HUES6 (cell line): ENCODE data around the gene TMC1.

Source experiments
- H3K27ac ChIP-seq: 2 replicates; pipeline ENCODE4 v1.7.0; 2013; ENCODE audit warnings: low read depth, mild to moderate bottlenecking, low read length, inconsistent platforms
- H3K27me3 ChIP-seq: 2 replicates; pipeline ENCODE4 v1.6.1; 2013; ENCODE audit warnings: low read length; ENCODE audit not compliant: control insufficient read depth, insufficient read depth
- H3K36me3 ChIP-seq: 2 replicates; pipeline ENCODE4 v1.6.1; 2013; ENCODE audit warnings: low read length; ENCODE audit not compliant: control insufficient read depth, insufficient read depth
- H3K4me1 ChIP-seq: 2 replicates; pipeline ENCODE4 v1.6.1; 2013; ENCODE audit warnings: low read length; ENCODE audit not compliant: control insufficient read depth, insufficient read depth
- H3K4me3 ChIP-seq: 2 replicates; pipeline ENCODE4 v1.5.1; 2013; ENCODE audit warnings: low read depth, low read length
- H3K9ac ChIP-seq: one replicate; pipeline ENCODE4 v1.6.1; 2013; ENCODE audit warnings: mild to moderate bottlenecking, low read length
- H3K9me3 ChIP-seq: 2 replicates; pipeline ENCODE4 v1.6.1; 2013; ENCODE audit warnings: low read depth, low read length; ENCODE audit not compliant: control insufficient read depth, insufficient read depth

The TMC1 gene

DNA sequence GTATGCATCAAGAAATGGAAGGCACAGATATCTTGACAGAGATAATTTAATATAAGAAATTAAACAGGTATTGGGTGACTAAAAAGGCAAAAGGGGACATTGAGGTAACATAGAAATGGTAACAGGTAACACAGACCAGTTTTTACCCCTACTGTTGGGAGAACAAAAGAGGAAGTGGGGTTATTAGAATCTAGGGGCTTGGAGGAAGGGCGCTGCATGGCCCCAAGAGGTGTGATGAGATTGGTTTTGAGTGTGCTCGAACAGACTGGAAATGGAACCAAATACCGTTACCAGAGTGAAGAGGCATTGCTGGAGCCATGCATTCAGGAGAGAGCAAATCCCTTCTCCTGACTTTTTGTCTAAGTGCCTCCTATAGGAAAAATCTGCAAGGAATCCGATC lies 237.5 kb downstream of the TMC1 start:
- Histone ChIP-seq H3K27me3 (no peaks in the 10 kb centered on the region), H3K9me3 (no peaks in the 10 kb centered on the region), H3K4me1 (no peaks in the 10 kb centered on the region; the same call in 1 of the 2 replicates), H3K27ac (no peak overlapping the region), H3K36me3 (no peaks in the 10 kb centered on the region), H3K9ac (no peak overlapping the region), H3K4me3 (no peak overlapping the region)

DNA sequence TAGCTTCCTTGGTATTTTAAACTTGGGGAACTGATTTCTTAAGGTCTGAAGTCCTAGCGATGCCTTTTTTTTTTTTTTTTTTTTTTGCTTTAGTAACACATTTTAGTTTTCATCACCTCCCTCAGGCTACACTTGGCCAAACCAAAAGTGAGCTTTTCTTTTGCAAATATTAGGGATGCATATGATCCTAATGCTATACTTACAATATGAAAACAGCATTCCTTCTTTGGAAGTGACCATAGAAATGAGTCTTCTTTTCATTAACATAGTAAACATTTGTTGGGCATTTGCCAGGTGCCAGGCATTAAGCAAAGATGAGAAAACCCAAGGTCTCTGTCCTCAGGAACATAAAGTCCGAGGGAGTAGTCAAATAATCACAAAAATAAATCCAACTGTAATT lies 241.6 kb downstream of the TMC1 start:
- no peaks in the 10 kb centered on the region; the same call in 1 of the 2 replicates for H3K4me1 ChIP-seq

DNA sequence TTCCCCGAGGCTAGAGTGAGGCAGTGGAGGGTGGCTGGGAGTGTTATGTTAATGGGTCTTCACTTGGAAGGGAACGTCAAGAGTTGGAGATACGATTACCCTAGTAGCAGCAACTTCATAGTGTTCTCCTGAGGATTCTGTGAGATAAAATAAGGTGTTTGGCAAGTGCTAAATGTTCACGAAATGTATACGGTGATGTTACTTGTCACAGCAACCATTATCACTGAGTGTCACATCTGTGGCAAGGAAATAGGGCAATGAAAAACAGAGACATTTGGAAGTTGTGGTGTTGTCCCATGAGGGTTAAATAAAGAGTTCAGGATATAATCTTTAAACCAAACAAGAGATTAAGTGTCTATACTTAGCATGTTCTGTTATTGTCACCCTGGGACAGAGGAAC lies 248.1 kb downstream of the TMC1 start:
- Histone ChIP-seq H3K4me3 (no peak overlapping the region), H3K36me3 (no peaks in the 10 kb centered on the region), H3K27ac (no peak overlapping the region), H3K4me1 (no peaks in the 10 kb centered on the region), H3K9me3 (no peaks in the 10 kb centered on the region), H3K27me3 (no peaks in the 10 kb centered on the region), H3K9ac (no peak overlapping the region)

More for the DNA sequence above, 241.6 kb downstream of the TMC1 start:
- H3K4me3 ChIP-seq = no peak overlapping the region
- H3K27me3 ChIP-seq = no peaks in the 10 kb centered on the region
- H3K27ac ChIP-seq = no peak overlapping the region
- H3K9ac ChIP-seq = no peak overlapping the region
- H3K9me3 ChIP-seq = no peaks in the 10 kb centered on the region
- no peaks in the 10 kb centered on the region for H3K36me3 ChIP-seq

DNA sequence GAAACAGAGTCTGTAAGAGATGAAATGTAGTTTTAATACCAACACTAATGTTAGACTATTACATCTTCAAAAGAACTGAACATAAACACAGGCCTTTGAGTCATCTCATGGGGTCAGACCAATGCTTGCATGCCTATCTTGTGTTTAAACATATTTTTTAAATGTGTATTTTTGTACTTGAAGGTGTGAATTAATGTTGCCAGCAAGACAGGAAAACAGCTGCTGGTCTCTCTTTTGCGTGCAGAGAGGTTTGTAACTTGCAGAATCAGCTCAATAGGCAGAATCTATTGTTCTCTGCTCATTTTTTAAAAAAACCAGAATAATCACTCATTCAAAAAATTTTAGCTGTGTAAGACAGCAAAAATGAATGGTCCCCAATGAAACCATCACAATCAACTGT lies 251.3 kb downstream of the TMC1 start:
- H3K4me1 ChIP-seq = no peaks in the 10 kb centered on the region
- H3K36me3 ChIP-seq = no peaks in the 10 kb centered on the region
- no peaks in the 10 kb centered on the region for H3K9me3 ChIP-seq
- no peaks in the 10 kb centered on the region for H3K27me3 ChIP-seq
- H3K9ac ChIP-seq = no peak overlapping the region
- no peak overlapping the region for H3K4me3 ChIP-seq
- H3K27ac ChIP-seq = no peak overlapping the region

DNA sequence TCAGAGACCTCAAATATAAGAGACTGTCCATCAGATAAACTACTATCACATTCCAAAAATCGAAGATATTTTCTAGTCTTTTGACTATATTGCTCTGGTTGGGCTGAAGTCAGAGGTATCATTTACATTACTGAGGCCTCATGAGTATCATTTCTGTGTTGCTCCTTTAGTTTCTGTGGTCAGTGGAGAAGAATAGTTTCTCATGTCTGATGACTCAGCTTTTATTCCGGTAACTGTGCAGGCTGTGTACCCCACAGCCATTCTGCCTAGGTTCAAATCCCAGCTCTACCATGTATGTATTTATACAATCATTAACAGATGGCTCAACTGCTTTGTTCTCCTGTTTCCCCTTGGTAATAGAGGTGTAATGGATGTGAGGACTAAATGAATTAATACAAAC lies 252.2 kb downstream of the TMC1 start:
- Histone ChIP-seq H3K9ac (no peak overlapping the region), H3K4me1 (no peaks in the 10 kb centered on the region), H3K4me3 (no peak overlapping the region), H3K27ac (no peak overlapping the region), H3K27me3 (no peaks in the 10 kb centered on the region), H3K36me3 (no peaks in the 10 kb centered on the region), H3K9me3 (no peaks in the 10 kb centered on the region)

DNA sequence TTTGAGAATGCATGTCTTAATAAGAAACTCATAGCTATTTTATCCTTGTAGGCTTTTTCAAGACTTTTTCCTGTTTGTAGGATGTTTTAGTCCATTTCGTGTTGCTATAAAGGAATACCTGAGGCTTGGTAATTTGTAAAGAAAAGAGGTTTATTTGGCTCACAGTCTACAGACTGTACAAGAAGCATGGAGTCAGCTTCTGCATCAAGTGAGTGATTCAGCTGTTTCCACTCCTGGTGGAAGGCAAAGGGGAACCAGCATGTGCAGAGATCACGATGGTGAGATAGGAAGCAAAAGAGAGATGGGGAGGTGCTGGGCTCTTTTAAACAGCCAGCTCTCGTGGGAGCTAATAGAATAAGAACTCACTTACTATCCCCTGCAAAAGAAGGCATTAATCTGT lies 254.2 kb downstream of the TMC1 start:
- Histone ChIP-seq H3K27ac (no peak overlapping the region), H3K9ac (no peak overlapping the region), H3K9me3 (no peaks in the 10 kb centered on the region), H3K36me3 (no peaks in the 10 kb centered on the region), H3K27me3 (no peaks in the 10 kb centered on the region), H3K4me3 (no peak overlapping the region), H3K4me1 (no peaks in the 10 kb centered on the region)

DNA sequence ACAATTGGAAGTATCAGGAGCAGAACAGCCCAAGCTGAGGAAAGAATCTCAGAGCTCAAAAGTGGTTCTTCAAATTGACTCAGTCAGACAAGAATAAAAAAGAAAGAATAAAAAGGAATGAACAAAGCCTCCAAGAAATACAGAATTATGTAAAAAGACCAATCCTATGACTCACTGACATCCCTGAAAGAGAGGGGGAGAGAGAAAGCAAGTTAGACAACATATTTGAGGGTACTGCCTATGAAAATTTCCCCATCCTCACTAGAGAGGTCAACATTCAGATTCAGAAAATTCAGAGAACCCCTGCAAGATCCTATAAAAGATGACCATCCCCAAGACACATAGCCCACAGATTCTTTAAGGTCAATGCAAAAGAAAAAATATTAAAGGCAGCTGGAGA lies 258.2 kb downstream of the TMC1 start:
- no peak overlapping the region for H3K9ac ChIP-seq
- H3K4me3 ChIP-seq = no peak overlapping the region
- no peaks in the 10 kb centered on the region for H3K36me3 ChIP-seq
- 0 out of 2 replicates have a peak, but pooled peaks cover 6% of the 10 kb centered on the region for H3K9me3 ChIP-seq
- no peaks in the 10 kb centered on the region for H3K4me1 ChIP-seq
- H3K27me3 ChIP-seq = no peaks in the 10 kb centered on the region
- no peak overlapping the region for H3K27ac ChIP-seq

DNA sequence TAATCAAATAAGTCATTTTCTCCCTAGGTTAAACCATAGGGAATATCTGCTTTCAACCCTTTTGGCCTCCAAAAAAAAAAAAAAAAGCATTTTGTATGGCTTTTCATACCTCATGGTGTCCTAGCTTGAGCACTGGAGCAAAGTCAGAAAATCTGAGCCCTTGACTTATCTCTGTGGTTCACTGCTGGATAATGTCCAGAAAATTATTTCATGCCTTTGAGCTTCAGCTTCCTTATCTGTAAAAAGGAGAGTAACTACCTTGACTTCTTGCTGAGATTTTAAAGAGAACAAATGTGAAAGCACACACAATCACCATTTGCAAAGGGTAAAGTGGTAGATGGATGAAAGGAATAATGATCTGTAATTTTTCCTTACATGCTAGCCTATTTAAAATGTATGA lies 265.5 kb downstream of the TMC1 start:
- no peak overlapping the region for H3K9ac ChIP-seq
- H3K9me3 ChIP-seq = 0 out of 2 replicates have a peak, but pooled peaks cover 6% of the 10 kb centered on the region
- H3K4me1 ChIP-seq = no peaks in the 10 kb centered on the region
- H3K27me3 ChIP-seq = no peaks in the 10 kb centered on the region
- H3K4me3 ChIP-seq = no peak overlapping the region
- no peaks in the 10 kb centered on the region for H3K36me3 ChIP-seq
- no peak overlapping the region for H3K27ac ChIP-seq

DNA sequence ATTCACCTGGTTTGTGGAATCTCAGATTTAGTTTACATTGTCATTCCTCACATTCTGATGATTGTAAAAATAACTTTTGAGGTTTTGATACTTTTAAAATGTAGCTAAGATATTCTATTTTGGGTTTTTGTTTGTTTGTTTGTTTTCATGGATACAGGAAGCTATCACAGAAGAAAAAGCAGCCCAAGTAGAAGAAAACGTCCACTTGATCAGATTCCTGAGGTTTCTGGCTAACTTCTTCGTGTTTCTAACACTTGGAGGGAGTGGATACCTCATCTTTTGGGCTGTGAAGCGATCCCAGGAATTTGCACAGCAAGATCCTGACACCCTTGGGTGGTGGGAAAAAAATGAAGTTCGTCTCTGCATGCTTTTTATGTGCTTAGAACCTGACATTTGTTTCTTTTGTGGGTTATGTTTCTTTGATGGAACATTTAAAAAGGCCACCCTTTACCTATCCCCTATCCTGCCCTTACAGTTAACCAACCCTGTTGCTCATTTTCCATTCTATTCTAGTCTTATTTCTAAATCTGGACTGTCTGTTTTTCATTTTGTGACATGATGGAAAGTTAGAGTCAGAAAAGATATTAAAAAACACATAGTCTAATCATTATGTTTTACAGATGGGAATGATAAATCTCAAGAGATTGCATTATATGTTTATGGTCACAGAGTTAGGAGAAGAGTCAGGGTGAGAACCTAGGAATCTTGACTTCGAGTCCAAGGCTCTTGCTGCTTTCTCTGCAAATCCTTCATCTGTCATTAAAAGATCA lies 267.7 kb downstream of the TMC1 start:
- Histone ChIP-seq H3K9me3 (0 out of 2 replicates have a peak, but pooled peaks cover 2% of the 10 kb centered on the region), H3K4me1 (no peaks in the 10 kb centered on the region), H3K9ac (no peak overlapping the region), H3K27ac (no peak overlapping the region), H3K36me3 (no peaks in the 10 kb centered on the region), H3K27me3 (no peaks in the 10 kb centered on the region), H3K4me3 (no peak overlapping the region)

DNA sequence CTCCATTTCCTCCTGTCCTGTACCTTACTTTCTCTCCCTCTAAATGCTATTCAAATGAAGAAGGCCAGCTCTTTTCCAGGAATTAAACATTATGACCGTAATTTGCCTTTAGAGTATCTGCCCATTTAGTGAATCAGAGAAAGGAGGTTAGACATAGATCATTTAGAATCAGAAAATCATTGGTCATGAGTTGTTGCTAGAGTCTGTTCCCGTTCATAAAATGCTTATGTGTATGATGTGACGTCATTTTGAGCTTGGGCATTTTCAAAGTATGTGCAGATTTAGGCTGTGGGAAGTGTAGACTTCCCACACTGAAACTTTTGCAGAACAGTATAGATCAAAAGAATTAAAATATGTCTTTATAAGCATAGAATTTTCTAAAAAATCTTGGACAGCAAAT lies 268.5 kb downstream of the TMC1 start:
- Histone ChIP-seq H3K9ac (no peak overlapping the region), H3K4me3 (no peak overlapping the region), H3K9me3 (no peaks in the 10 kb centered on the region), H3K4me1 (no peaks in the 10 kb centered on the region), H3K27me3 (no peaks in the 10 kb centered on the region), H3K36me3 (no peaks in the 10 kb centered on the region), H3K27ac (no peak overlapping the region)

DNA sequence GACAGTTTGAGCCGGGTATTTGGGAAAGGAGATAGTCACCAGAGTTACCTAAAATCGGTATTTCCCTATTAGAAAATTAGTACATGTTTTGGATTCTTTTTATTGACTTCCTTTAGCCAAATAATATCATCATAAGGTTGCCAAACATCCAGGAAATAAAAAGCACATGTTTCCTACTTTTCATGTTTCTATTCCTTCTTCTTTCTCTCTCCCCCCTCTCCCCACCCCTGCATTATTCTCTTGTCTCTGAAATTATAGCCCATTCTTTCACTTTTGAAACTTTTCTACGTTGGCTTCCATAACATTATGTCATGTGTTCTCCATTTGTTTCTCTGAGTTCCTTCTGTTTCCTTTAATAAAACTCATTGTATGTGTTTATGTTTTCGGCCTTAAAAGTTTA lies 269.6 kb downstream of the TMC1 start:
- H3K27ac ChIP-seq = no peak overlapping the region
- no peaks in the 10 kb centered on the region for H3K4me1 ChIP-seq
- H3K36me3 ChIP-seq = no peaks in the 10 kb centered on the region
- H3K4me3 ChIP-seq = no peak overlapping the region
- H3K27me3 ChIP-seq = no peaks in the 10 kb centered on the region
- no peak overlapping the region for H3K9ac ChIP-seq
- peaks cover 6% of the 10 kb centered on the region for H3K9me3 ChIP-seq
